ENCODE measurements around the gene POLE. TPM values are rescaled to one million over a fixed set of nuclear protein-coding genes. Genes with fewer than 3 reads are reported as not detected.

Gene POLE
- total RNA-seq, 1 experiment from 2014 or later: 167 TPM

- Mint-ChIP-seq H3K27ac (ENCODE audit: unreplicated experiment) (no peak overlapping the region), H3K4me1 (ENCODE audit: low read depth, unreplicated experiment) (no peaks in the 10 kb centered on the region), H3K4me3 (ENCODE audit: unreplicated experiment) (no peak overlapping the region), H3K36me3 (ENCODE audit: insufficient read depth, unreplicated experiment) (peaks cover 30% of the 10 kb centered on the region), H3K9me3 (ENCODE audit: unreplicated experiment) (no peaks in the 10 kb centered on the region), H3K27me3 (ENCODE audit: insufficient read depth, unreplicated experiment) (no peaks in the 10 kb centered on the region)
- no peak for DNase-seq
- ChIA-PET CTCF (no interaction called here), POLR2A (no interaction called here)
- Histone ChIP-seq H3K9me3 (no peaks in the 10 kb centered on the region), H3K4me3 (ENCODE audit: low read depth, low read length) (no peak overlapping the region), H3K27me3 (replicated peaks; ENCODE audit: control insufficient read depth, insufficient read depth, low read length) (no peaks in the 10 kb centered on the region), H3K4me1 (no peaks in the 10 kb centered on the region), H3K36me3 (ENCODE audit: control insufficient read depth, insufficient read depth, low read length) (no peaks in the 10 kb centered on the region; the same call in 1 of the 2 replicates)
- TF ChIP-seq, protein P1, sequence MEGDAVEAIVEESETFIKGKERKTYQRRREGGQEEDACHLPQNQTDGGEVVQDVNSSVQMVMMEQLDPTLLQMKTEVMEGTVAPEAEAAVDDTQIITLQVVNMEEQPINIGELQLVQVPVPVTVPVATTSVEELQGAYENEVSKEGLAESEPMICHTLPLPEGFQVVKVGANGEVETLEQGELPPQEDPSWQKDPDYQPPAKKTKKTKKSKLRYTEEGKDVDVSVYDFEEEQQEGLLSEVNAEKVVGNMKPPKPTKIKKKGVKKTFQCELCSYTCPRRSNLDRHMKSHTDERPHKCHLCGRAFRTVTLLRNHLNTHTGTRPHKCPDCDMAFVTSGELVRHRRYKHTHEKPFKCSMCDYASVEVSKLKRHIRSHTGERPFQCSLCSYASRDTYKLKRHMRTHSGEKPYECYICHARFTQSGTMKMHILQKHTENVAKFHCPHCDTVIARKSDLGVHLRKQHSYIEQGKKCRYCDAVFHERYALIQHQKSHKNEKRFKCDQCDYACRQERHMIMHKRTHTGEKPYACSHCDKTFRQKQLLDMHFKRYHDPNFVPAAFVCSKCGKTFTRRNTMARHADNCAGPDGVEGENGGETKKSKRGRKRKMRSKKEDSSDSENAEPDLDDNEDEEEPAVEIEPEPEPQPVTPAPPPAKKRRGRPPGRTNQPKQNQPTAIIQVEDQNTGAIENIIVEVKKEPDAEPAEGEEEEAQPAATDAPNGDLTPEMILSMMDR (IDR thresholded peaks at IDR 0.05; ENCODE audit: insufficient read depth in 1 of 2, low read depth in 1 of 2, low read length in 1 of 2, severe bottlenecking in 1 of 2, unreplicated experiment in 1 of 2): no peak
- no TSS peak for BruUV-seq (replicated peaks)
- intact Hi-C loops (cut with micrococcal nuclease; ENCODE audit: unreplicated experiment): no loop called here
Observed at GRCh38 chr12:132581348-132582057, 105.6 kb downstream of the POLE start.

DNA sequence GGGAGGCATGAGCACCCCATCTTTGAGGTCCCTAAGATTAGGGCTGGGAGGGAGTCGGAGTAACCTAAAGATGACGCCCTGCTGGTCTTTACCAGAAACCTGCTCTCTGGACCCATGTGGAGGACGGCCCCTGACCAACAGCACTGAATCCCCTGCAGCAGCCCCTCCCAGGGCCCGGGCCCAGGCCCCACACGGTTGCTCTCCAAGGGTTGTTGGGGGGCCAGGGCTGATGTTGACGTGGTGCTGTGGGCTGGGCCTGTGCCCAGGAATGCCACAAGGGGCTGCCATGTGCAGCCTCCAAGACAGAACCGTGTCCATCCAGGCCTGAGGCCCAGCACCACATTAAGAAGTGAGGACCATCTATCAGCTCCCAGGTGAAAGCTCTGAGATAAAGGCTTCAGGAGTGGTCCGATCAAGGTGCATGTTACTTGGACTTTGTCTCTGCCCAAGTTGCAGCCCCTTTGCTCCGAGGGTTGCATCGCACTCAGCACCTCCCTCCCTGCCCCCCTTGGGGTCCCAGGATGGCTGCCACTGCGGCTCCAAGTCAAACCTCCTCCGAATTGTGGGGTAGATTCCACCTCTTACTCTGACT lies 106.3 kb downstream of the POLE start:
- Mint-ChIP-seq H3K4me1 (ENCODE audit: low read depth, unreplicated experiment) (no peaks in the 10 kb centered on the region), H3K9me3 (ENCODE audit: unreplicated experiment) (no peaks in the 10 kb centered on the region), H3K27me3 (ENCODE audit: insufficient read depth, unreplicated experiment) (no peaks in the 10 kb centered on the region), H3K4me3 (ENCODE audit: unreplicated experiment) (no peak overlapping the region), H3K27ac (ENCODE audit: unreplicated experiment) (no peak overlapping the region), H3K36me3 (ENCODE audit: insufficient read depth, unreplicated experiment) (peaks cover 30% of the 10 kb centered on the region)
- DNase-seq: no peak
- no peaks in the 10 kb centered on the region; the same call in 1 of the 2 replicates for H3K36me3 ChIP-seq (ENCODE audit: control insufficient read depth, insufficient read depth, low read length)
- ChIA-PET CTCF (interaction anchor here (1.2 kb wide), 1 partner anchor 20 kb away, joined by 3 read pairs; no protein-coding TSS in a partner anchor), POLR2A (no interaction called here)
- no TSS peak for BruUV-seq (replicated peaks)
- H3K27me3 ChIP-seq (replicated peaks; ENCODE audit: control insufficient read depth, insufficient read depth, low read length): no peaks in the 10 kb centered on the region
- intact Hi-C loops (cut with micrococcal nuclease; ENCODE audit: unreplicated experiment): no loop called here
- H3K4me1 ChIP-seq: no peaks in the 10 kb centered on the region
- TF ChIP-seq, protein P1 (IDR thresholded peaks at IDR 0.05; ENCODE audit: insufficient read depth in 1 of 2, low read depth in 1 of 2, low read length in 1 of 2, severe bottlenecking in 1 of 2, unreplicated experiment in 1 of 2): no peak
- H3K9me3 ChIP-seq: no peaks in the 10 kb centered on the region
- no peak overlapping the region for H3K4me3 ChIP-seq (ENCODE audit: low read depth, low read length)

GRCh38 chr12:132579744-132580143 lies 107.4 kb downstream of the POLE start:
- DNase-seq: no peak
- no TSS peak for BruUV-seq (replicated peaks)
- CTCF ChIA-PET: interaction anchor here (0.6 to 1.2 kb wide), 2 partner anchors 19 to 139 kb away, joined by 3 read pairs; no protein-coding TSS in a partner anchor
- POLR2A ChIA-PET: no interaction called here
- no peaks in the 10 kb centered on the region for H3K4me1 ChIP-seq
- H3K4me3 ChIP-seq (ENCODE audit: low read depth, low read length): no peak overlapping the region
- H3K4me3 Mint-ChIP-seq (ENCODE audit: unreplicated experiment): no peak overlapping the region
- no peaks in the 10 kb centered on the region for H3K9me3 ChIP-seq
- H3K4me1 Mint-ChIP-seq (ENCODE audit: low read depth, unreplicated experiment): no peaks in the 10 kb centered on the region
- peaks cover 35% of the 10 kb centered on the region for H3K36me3 Mint-ChIP-seq (ENCODE audit: insufficient read depth, unreplicated experiment)
- no peaks in the 10 kb centered on the region for H3K9me3 Mint-ChIP-seq (ENCODE audit: unreplicated experiment)
- TF ChIP-seq, protein P1 (IDR thresholded peaks at IDR 0.05; ENCODE audit: insufficient read depth in 1 of 2, low read depth in 1 of 2, low read length in 1 of 2, severe bottlenecking in 1 of 2, unreplicated experiment in 1 of 2): no peak
- no peaks in the 10 kb centered on the region for H3K27me3 ChIP-seq (replicated peaks; ENCODE audit: control insufficient read depth, insufficient read depth, low read length)
- H3K27ac Mint-ChIP-seq (ENCODE audit: unreplicated experiment): no peak overlapping the region
- peaks cover 2% of the 10 kb centered on the region; the same call in 1 of the 2 replicates for H3K36me3 ChIP-seq (ENCODE audit: control insufficient read depth, insufficient read depth, low read length)
- no peaks in the 10 kb centered on the region for H3K27me3 Mint-ChIP-seq (ENCODE audit: insufficient read depth, unreplicated experiment)
- intact Hi-C loops (cut with micrococcal nuclease; ENCODE audit: unreplicated experiment): no loop called here

Data from Caco-2 (cell line).